Liver (tissue), 9 donors: Measurements from ENCODE around the gene GATA2. TPM values are rescaled to one million over a fixed set of nuclear protein-coding genes. Genes with fewer than 3 reads are reported as not detected.

ENCODE experiments used
- DNase-seq: peaks from one replicate; pipeline ENCODE4 v3.0.0-alpha.2; 2017; ENCODE audit warnings: low spot score
- H3K27ac ChIP-seq, 2 donors: one replicate each; pipeline ENCODE4 v1.7.0; 2013; ENCODE audit warnings: inconsistent platforms in 2 of 2, low read length in 2 of 2, control low read depth in 1 of 2, low read depth in 1 of 2, mild to moderate bottlenecking in 1 of 2
- H3K27me3 ChIP-seq, 4 donors: one replicate each; pipeline versions ENCODE4 v1.6.1 to v1.7.0; 2013; ENCODE audit warnings: low read length in 3 of 4, inconsistent platforms in 1 of 4, mild to moderate bottlenecking in 1 of 4, moderate library complexity in 1 of 4; ENCODE audit not compliant: control insufficient read depth in 4 of 4, insufficient read depth in 4 of 4
- H3K36me3 ChIP-seq, 4 donors: one replicate each; pipeline versions ENCODE4 v1.6.1 to v1.7.0; 2013; ENCODE audit warnings: low read length in 3 of 4, mild to moderate bottlenecking in 3 of 4, low read depth in 1 of 4, moderate library complexity in 1 of 4; ENCODE audit not compliant: control insufficient read depth in 4 of 4, insufficient read depth in 3 of 4
- H3K4me1 ChIP-seq, 4 donors: one replicate each; pipeline versions ENCODE4 v1.6.1 to v1.7.0; 2013; ENCODE audit warnings: low read length in 3 of 4, mild to moderate bottlenecking in 3 of 4, moderate library complexity in 1 of 4; ENCODE audit not compliant: control insufficient read depth in 4 of 4, insufficient read depth in 4 of 4
- H3K4me3 ChIP-seq, 3 donors: one replicate each; pipeline versions ENCODE4 v1.6.1 to v1.7.0; 2013; ENCODE audit warnings: low read length in 3 of 3, control low read depth in 1 of 3, low read depth in 1 of 3, mild to moderate bottlenecking in 1 of 3
- H3K9ac ChIP-seq, 2 donors: one replicate each; pipeline ENCODE4 v1.7.0; 2013; ENCODE audit warnings: low read length in 2 of 2, mild to moderate bottlenecking in 2 of 2, moderate library complexity in 2 of 2, control low read depth in 1 of 2, low read depth in 1 of 2
- H3K9me3 ChIP-seq, 4 donors: one replicate each; pipeline versions ENCODE4 v1.6.1 to v1.7.0; 2013; ENCODE audit warnings: low read length in 3 of 4; ENCODE audit not compliant: control insufficient read depth in 4 of 4
- EGR1 ChIP-seq, 2 donors: IDR thresholded peaks; 2 replicates each; pipeline ENCODE4 v1.6.1; 2016 to 2018; ENCODE audit warnings: antibody characterized with exemption in 2 of 2, low read depth in 2 of 2
- FOXA1 ChIP-seq: IDR thresholded peaks from 2 replicates; pipeline ENCODE4 v1.6.1; 2016; ENCODE audit warnings: antibody characterized with exemption
- FOXA2 ChIP-seq: IDR thresholded peaks from 2 replicates; pipeline ENCODE4 v1.6.1; 2016; ENCODE audit warnings: antibody characterized with exemption
- GABPA ChIP-seq, 2 donors: IDR thresholded peaks in 1 of 2; conservative IDR thresholded peaks in 1 of 2; 2 replicates each; pipeline ENCODE4 v1.6.1; 2016; ENCODE audit warnings: antibody characterized with exemption in 2 of 2, mild to moderate bottlenecking in 1 of 2, moderate library complexity in 1 of 2
- HNF4A ChIP-seq, 2 donors: conservative IDR thresholded peaks; 2 replicates each; pipeline ENCODE4 v1.6.1; 2016; ENCODE audit warnings: antibody characterized with exemption in 2 of 2, mild to moderate bottlenecking in 2 of 2
- NR2F2 ChIP-seq: IDR thresholded peaks from 2 replicates; pipeline ENCODE4 v1.6.1; 2016; ENCODE audit warnings: antibody characterized with exemption
- RXRA ChIP-seq, 2 donors: IDR thresholded peaks; 2 replicates each; pipeline ENCODE4 v1.6.1; 2017 to 2018; ENCODE audit warnings: antibody characterized with exemption in 2 of 2, mild to moderate bottlenecking in 1 of 2
- TAF1 ChIP-seq: conservative IDR thresholded peaks from 2 replicates; pipeline ENCODE4 v1.6.1; 2016; ENCODE audit warnings: antibody characterized with exemption, mild to moderate bottlenecking
- YY1 ChIP-seq: IDR thresholded peaks from 2 replicates; pipeline ENCODE4 v1.6.1; 2016; ENCODE audit warnings: antibody characterized with exemption, mild to moderate bottlenecking
- ZBTB33 ChIP-seq: IDR thresholded peaks from 2 replicates; pipeline ENCODE4 v1.6.1; 2016; ENCODE audit warnings: antibody characterized with exemption
- WGBS: extraction: QIAGEN DNeasy Blood & Tissue Kit; methylation state at CpG from one replicate; pipeline ENCODE4 v1.1.7; 2013; 5-methylcytosine and 5-hydroxymethylcytosine counted together
- polyA plus RNA-seq, 2 donors: library from polyadenylated mRNA; stranded (reverse) in 1 of 2; unstranded in 1 of 2; fragments of 200-250 nt in 1 of 2; fragments of >200 nt in 1 of 2; fragmentation: Nextera tagmentation in 1 of 2; extraction: Ambion mirVana in 1 of 2; gene quantifications; one replicate each; pipeline versions ENCODE4 v1.2.1 to v1.2.3, GENCODE V29; 2013 to 2015
- total RNA-seq, 2 donors: library from RNA; depleted of rRNA; stranded (reverse); fragments of >200 nt; gene quantifications; one replicate each; pipeline ENCODE4 v1.2.3, GENCODE V29; 2014
- TF ChIP-seq, protein P1 (sequence below): IDR thresholded peaks from 2 replicates; pipeline ENCODE4 v1.6.1; 2016; ENCODE audit warnings: antibody characterized with exemption
- TF ChIP-seq, protein P2 (sequence below): IDR thresholded peaks from 2 replicates; pipeline ENCODE4 v1.6.1; 2016; ENCODE audit warnings: antibody characterized with exemption
- TF ChIP-seq, protein P3 (sequence below): fragments of 150-350 bp; IDR thresholded peaks from 2 replicates; pipeline ENCODE4 v1.5.1; 2017; ENCODE audit warnings: improper control_type of control experiment, low read depth, low read length; ENCODE audit not compliant: missing input control
- TF ChIP-seq, protein P4 (sequence below): IDR thresholded peaks from 2 replicates; pipeline ENCODE4 v1.6.1; 2016; ENCODE audit warnings: antibody characterized with exemption, mild to moderate bottlenecking
- donor health status: healthy.
- donor health status: healthy.
- donor health status: healthy.
- donor health status: healthy.
- donor health status: healthy.

GATA2 gene
- total and polyA plus RNA-seq, 4 donors = 0.25 to 2.8 (median 0.54) TPM

GRCh38 chr3:128463771-128464170 is 29.2 kb downstream of the GATA2 start:
- no peak overlapping the region for H3K27ac ChIP-seq
- H3K4me3 ChIP-seq = no peak overlapping the region
- 88% methylated on average over 10 of the region's 10 CpGs for WGBS
- TF ChIP-seq EGR1 (IDR thresholded peaks at IDR 0.05; ENCODE audit: low read depth in 2 of 2) (no peak), GABPA (IDR thresholded peaks at IDR 0.05 in 1 of 2, conservative IDR thresholded peaks at IDR 0.05 in 1 of 2) (no peak), NR2F2 (no peak)
- TF ChIP-seq, protein P1, sequence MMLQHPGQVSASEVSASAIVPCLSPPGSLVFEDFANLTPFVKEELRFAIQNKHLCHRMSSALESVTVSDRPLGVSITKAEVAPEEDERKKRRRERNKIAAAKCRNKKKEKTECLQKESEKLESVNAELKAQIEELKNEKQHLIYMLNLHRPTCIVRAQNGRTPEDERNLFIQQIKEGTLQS = no peak
- H3K4me1 ChIP-seq = no peaks in the 10 kb centered on the region
- no peak overlapping the region for H3K9ac ChIP-seq
- H3K27me3 ChIP-seq = no peaks in the 10 kb centered on the region
- no peak for DNase-seq
- no peaks in the 10 kb centered on the region for H3K9me3 ChIP-seq
- H3K36me3 ChIP-seq = no peaks in the 10 kb centered on the region

- TF ChIP-seq NR2F2 (no peak), FOXA2 (no peak), HNF4A (conservative IDR thresholded peaks at IDR 0.05) (no peak), ZBTB33 (no peak), YY1 (no peak)
- Histone ChIP-seq H3K27me3 (no peaks in the 10 kb centered on the region), H3K4me1 (no peaks in the 10 kb centered on the region), H3K4me3 (no peak overlapping the region), H3K36me3 (no peaks in the 10 kb centered on the region), H3K9me3 (no peaks in the 10 kb centered on the region), H3K9ac (no peak overlapping the region), H3K27ac (no peak overlapping the region)
- 66% methylated on average over 11 of the region's 11 CpGs for WGBS
- DNase-seq = no peak
Measured at GRCh38 chr3:128463354-128463753, 29.6 kb downstream of the GATA2 start.

- H3K4me3 ChIP-seq = no peak overlapping the region
- DNase-seq = no peak
- no peaks in the 10 kb centered on the region for H3K36me3 ChIP-seq
- TF ChIP-seq, protein P2, sequence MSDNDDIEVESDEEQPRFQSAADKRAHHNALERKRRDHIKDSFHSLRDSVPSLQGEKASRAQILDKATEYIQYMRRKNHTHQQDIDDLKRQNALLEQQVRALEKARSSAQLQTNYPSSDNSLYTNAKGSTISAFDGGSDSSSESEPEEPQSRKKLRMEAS = no peak
- TF ChIP-seq HNF4A (conservative IDR thresholded peaks at IDR 0.05) (no peak), ZBTB33 (no peak), YY1 (no peak), FOXA1 (no peak), NR2F2 (no peak), RXRA (IDR thresholded peaks at IDR 0.05) (no peak), TAF1 (no peak), GABPA (IDR thresholded peaks at IDR 0.05 in 1 of 2, conservative IDR thresholded peaks at IDR 0.05 in 1 of 2) (no peak), EGR1 (IDR thresholded peaks at IDR 0.05; ENCODE audit: low read depth in 2 of 2) (no peak)
- TF ChIP-seq, protein P3, sequence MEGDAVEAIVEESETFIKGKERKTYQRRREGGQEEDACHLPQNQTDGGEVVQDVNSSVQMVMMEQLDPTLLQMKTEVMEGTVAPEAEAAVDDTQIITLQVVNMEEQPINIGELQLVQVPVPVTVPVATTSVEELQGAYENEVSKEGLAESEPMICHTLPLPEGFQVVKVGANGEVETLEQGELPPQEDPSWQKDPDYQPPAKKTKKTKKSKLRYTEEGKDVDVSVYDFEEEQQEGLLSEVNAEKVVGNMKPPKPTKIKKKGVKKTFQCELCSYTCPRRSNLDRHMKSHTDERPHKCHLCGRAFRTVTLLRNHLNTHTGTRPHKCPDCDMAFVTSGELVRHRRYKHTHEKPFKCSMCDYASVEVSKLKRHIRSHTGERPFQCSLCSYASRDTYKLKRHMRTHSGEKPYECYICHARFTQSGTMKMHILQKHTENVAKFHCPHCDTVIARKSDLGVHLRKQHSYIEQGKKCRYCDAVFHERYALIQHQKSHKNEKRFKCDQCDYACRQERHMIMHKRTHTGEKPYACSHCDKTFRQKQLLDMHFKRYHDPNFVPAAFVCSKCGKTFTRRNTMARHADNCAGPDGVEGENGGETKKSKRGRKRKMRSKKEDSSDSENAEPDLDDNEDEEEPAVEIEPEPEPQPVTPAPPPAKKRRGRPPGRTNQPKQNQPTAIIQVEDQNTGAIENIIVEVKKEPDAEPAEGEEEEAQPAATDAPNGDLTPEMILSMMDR = no peak
- TF ChIP-seq, protein P1 = no peak
- TF ChIP-seq, protein P4, sequence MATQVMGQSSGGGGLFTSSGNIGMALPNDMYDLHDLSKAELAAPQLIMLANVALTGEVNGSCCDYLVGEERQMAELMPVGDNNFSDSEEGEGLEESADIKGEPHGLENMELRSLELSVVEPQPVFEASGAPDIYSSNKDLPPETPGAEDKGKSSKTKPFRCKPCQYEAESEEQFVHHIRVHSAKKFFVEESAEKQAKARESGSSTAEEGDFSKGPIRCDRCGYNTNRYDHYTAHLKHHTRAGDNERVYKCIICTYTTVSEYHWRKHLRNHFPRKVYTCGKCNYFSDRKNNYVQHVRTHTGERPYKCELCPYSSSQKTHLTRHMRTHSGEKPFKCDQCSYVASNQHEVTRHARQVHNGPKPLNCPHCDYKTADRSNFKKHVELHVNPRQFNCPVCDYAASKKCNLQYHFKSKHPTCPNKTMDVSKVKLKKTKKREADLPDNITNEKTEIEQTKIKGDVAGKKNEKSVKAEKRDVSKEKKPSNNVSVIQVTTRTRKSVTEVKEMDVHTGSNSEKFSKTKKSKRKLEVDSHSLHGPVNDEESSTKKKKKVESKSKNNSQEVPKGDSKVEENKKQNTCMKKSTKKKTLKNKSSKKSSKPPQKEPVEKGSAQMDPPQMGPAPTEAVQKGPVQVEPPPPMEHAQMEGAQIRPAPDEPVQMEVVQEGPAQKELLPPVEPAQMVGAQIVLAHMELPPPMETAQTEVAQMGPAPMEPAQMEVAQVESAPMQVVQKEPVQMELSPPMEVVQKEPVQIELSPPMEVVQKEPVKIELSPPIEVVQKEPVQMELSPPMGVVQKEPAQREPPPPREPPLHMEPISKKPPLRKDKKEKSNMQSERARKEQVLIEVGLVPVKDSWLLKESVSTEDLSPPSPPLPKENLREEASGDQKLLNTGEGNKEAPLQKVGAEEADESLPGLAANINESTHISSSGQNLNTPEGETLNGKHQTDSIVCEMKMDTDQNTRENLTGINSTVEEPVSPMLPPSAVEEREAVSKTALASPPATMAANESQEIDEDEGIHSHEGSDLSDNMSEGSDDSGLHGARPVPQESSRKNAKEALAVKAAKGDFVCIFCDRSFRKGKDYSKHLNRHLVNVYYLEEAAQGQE = no peak
- no peaks in the 10 kb centered on the region for H3K27me3 ChIP-seq
- 94% methylated on average over 20 of the region's 20 CpGs for WGBS
- H3K27ac ChIP-seq = no peak overlapping the region
- H3K4me1 ChIP-seq = no peaks in the 10 kb centered on the region
- H3K9me3 ChIP-seq = no peaks in the 10 kb centered on the region
- no peak overlapping the region for H3K9ac ChIP-seq
Measured at GRCh38 chr3:128462931-128463330, 30.1 kb downstream of the GATA2 start.
